GM21526 (cell line): ENCODE data around the gene NPEPL1.

Source experiments
- ATAC-seq: cut with Tn5 transposase; IDR thresholded peaks from one replicate; pipeline ENCODE4 v1.9.1; 2021; ENCODE audit warnings: moderate library complexity; ENCODE audit not compliant: unreplicated experiment, low FRiP score

NPEPL1 gene

GRCh38 chr20:58698741-58699622 lies 6.4 kb downstream of the NPEPL1 start:
- no peak for ATAC-seq

- ATAC-seq = no peak
Measured at GRCh38 chr20:58699623-58700107, 7.1 kb downstream of the NPEPL1 start.

- no peak for ATAC-seq
Measured at GRCh38 chr20:58700121-58700821, 7.7 kb downstream of the NPEPL1 start.

- ATAC-seq = no peak
Measured at GRCh38 chr20:58700823-58701222, 8.2 kb downstream of the NPEPL1 start.

- ATAC-seq = no peak
Measured at GRCh38 chr20:58701431-58702160, 9.0 kb downstream of the NPEPL1 start.

GRCh38 chr20:58702161-58702510 lies 9.5 kb downstream of the NPEPL1 start:
- ATAC-seq = no peak

GRCh38 chr20:58702859-58703648 lies 10.5 kb downstream of the NPEPL1 start:
- ATAC-seq = no peak

GRCh38 chr20:58703765-58704371 lies 11.3 kb downstream of the NPEPL1 start:
- ATAC-seq = no peak

GRCh38 chr20:58705208-58705926 lies 12.8 kb downstream of the NPEPL1 start:
- no peak for ATAC-seq

GRCh38 chr20:58706150-58706892 lies 13.7 kb downstream of the NPEPL1 start:
- ATAC-seq = no peak

GRCh38 chr20:58706975-58707681 lies 14.5 kb downstream of the NPEPL1 start:
- no peak for ATAC-seq

GRCh38 chr20:58707770-58708169 lies 15.2 kb downstream of the NPEPL1 start:
- no peak for ATAC-seq

GRCh38 chr20:58708246-58708931 lies 15.8 kb downstream of the NPEPL1 start:
- no peak for ATAC-seq

- ATAC-seq = no peak
Measured at GRCh38 chr20:58709013-58709702, 16.6 kb downstream of the NPEPL1 start.

- ATAC-seq = no peak
Measured at GRCh38 chr20:58709703-58710039, 17.1 kb downstream of the NPEPL1 start.

- ATAC-seq = no peak
Measured at GRCh38 chr20:58710481-58711265, 18.1 kb downstream of the NPEPL1 start.
